GM12891 (cell line): ENCODE measurements around the gene GRK6.

Source experiments
- POLR2A ChIP-seq: IDR thresholded peaks from 2 replicates; pipeline ENCODE4 v1.6.1; 2011; ENCODE audit warnings: low read depth, low read length, control low read depth
- POLR2AphosphoS5 ChIP-seq: IDR thresholded peaks from 2 replicates; pipeline ENCODE4 v1.6.1; 2011; ENCODE audit warnings: low read depth, low read length, control low read depth
- SPI1 ChIP-seq: IDR thresholded peaks from 2 replicates; pipeline ENCODE4 v1.6.1; 2011; ENCODE audit warnings: low read depth, low read length, control low read depth
- TAF1 ChIP-seq: IDR thresholded peaks from 2 replicates; pipeline ENCODE4 v1.6.1; 2011; ENCODE audit warnings: low read depth, low read length, control low read depth

DNA sequence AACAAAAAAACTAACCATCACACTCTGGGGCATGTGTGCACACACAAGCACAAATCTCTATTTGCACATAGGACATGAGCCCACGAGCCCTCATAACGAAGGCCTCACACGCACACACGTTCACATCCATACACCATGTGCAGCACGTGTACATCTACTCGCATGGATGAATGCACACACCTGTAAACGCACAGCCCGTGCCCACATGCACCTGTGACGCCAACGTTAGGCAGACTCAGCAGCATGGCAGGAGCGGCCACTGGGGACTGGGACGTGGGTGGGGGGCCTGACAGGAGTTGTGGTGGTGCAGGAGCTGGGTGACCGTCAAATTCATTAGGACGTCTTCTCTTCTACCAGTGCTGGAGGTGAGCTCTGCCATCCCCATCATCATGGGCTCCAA lies 39.1 kb upstream of the GRK6 start:
- TF ChIP-seq SPI1 (no peak), POLR2A (no peak), POLR2AphosphoS5 (no peak), TAF1 (no peak)
